WI38 (cell line): Measurements from ENCODE around the gene RHBG.

Experiments
- H3K4me3 ChIP-seq: 2 replicates; pipeline ENCODE4 v1.5.1; 2011; ENCODE audit warnings: low read depth, mild to moderate bottlenecking, control low read depth, low read length
- CTCF ChIP-seq: IDR thresholded peaks from 2 replicates; pipeline ENCODE4 v1.5.1; 2012; ENCODE audit warnings: low read depth, mild to moderate bottlenecking, control low read depth, low read length

The RHBG gene

GRCh38 chr1:156410238-156410637, 41.2 kb downstream of the RHBG start:
- no peak for TF ChIP-seq CTCF
- H3K4me3 ChIP-seq, result no peak overlapping the region

GRCh38 chr1:156410740-156411139, 41.7 kb downstream of the RHBG start:
- TF ChIP-seq CTCF, result no peak
- no peak overlapping the region for H3K4me3 ChIP-seq

- no peak overlapping the region for H3K4me3 ChIP-seq
These were observed 43.8 kb downstream of the RHBG start for GRCh38 chr1:156412653-156413321.

GRCh38 chr1:156413391-156414246, 44.6 kb downstream of the RHBG start:
- TF ChIP-seq CTCF, result no peak

More at GRCh38 chr1:156412653-156413321, 43.8 kb downstream of the RHBG start:
- TF ChIP-seq CTCF, result no peak

GRCh38 chr1:156414461-156415064, 45.6 kb downstream of the RHBG start:
- no peak for TF ChIP-seq CTCF
- H3K4me3 ChIP-seq, result no peak overlapping the region

More at GRCh38 chr1:156413391-156414246, 44.6 kb downstream of the RHBG start:
- no peak overlapping the region for H3K4me3 ChIP-seq

GRCh38 chr1:156416993-156417392, 48.0 kb downstream of the RHBG start:
- no peak for TF ChIP-seq CTCF
- no peak overlapping the region for H3K4me3 ChIP-seq

- TF ChIP-seq CTCF, result no peak
- no peak overlapping the region for H3K4me3 ChIP-seq
These were observed 48.5 kb downstream of the RHBG start for GRCh38 chr1:156417401-156418020.
